Muscle layer of colon (tissue), 2 donors: Measurements from ENCODE around the gene RYR2.

Experiments used
- H3K27ac ChIP-seq: one replicate; pipeline ENCODE4 v1.7.0; 2013; ENCODE audit warnings: low read depth, mild to moderate bottlenecking, low read length, moderate library complexity
- H3K27me3 ChIP-seq, 2 donors: one replicate each; pipeline ENCODE4 v1.7.0; 2013; ENCODE audit warnings: low read length in 2 of 2, mild to moderate bottlenecking in 2 of 2; ENCODE audit not compliant: insufficient read depth in 2 of 2, control insufficient read depth in 1 of 2
- H3K36me3 ChIP-seq: one replicate; pipeline ENCODE4 v1.7.0; 2013; ENCODE audit warnings: mild to moderate bottlenecking, low read length; ENCODE audit not compliant: insufficient read depth
- H3K4me1 ChIP-seq: one replicate; pipeline ENCODE4 v1.7.0; 2013; ENCODE audit warnings: mild to moderate bottlenecking, low read length; ENCODE audit not compliant: insufficient read depth
- H3K4me3 ChIP-seq, 2 donors: one replicate each; pipeline ENCODE4 v1.7.0; 2013; ENCODE audit warnings: low read length in 2 of 2, low read depth in 1 of 2, mild to moderate bottlenecking in 1 of 2, moderate library complexity in 1 of 2
- H3K9ac ChIP-seq: one replicate; pipeline ENCODE4 v1.7.0; 2013; ENCODE audit warnings: low read length
- H3K9me3 ChIP-seq: one replicate; pipeline ENCODE4 v1.7.0; 2013; ENCODE audit warnings: mild to moderate bottlenecking, low read length
- donor health status: abdominal sarcoma.
- donor health status: Adenocarcinoma of cecum.

RYR2 gene

GRCh38 chr1:237048803-237049202 is 6.8 kb downstream of the RYR2 start:
- no peak overlapping the region for H3K9ac ChIP-seq
- H3K36me3 ChIP-seq, result no peaks in the 10 kb centered on the region
- no peak overlapping the region for H3K4me3 ChIP-seq
- H3K27me3 ChIP-seq, result no peaks in the 10 kb centered on the region
- no peaks in the 10 kb centered on the region for H3K4me1 ChIP-seq
- H3K9me3 ChIP-seq, result no peaks in the 10 kb centered on the region
- H3K27ac ChIP-seq, result no peak overlapping the region

- Histone ChIP-seq H3K4me3 (no peak overlapping the region), H3K4me1 (no peaks in the 10 kb centered on the region), H3K27me3 (no peaks in the 10 kb centered on the region), H3K9ac (no peak overlapping the region), H3K9me3 (no peaks in the 10 kb centered on the region), H3K27ac (no peak overlapping the region), H3K36me3 (no peaks in the 10 kb centered on the region)
These were observed 8.2 kb downstream of the RYR2 start for GRCh38 chr1:237050185-237050584.

GRCh38 chr1:237050915-237051314 is 8.9 kb downstream of the RYR2 start:
- H3K4me1 ChIP-seq, result no peaks in the 10 kb centered on the region

GRCh38 chr1:237054313-237054712 is 12.3 kb downstream of the RYR2 start:
- H3K9ac ChIP-seq, result no peak overlapping the region
- H3K9me3 ChIP-seq, result no peaks in the 10 kb centered on the region
- H3K27me3 ChIP-seq, result no peaks in the 10 kb centered on the region
- H3K27ac ChIP-seq, result no peak overlapping the region
- H3K36me3 ChIP-seq, result no peaks in the 10 kb centered on the region
- H3K4me3 ChIP-seq, result no peak overlapping the region
- no peaks in the 10 kb centered on the region for H3K4me1 ChIP-seq

More at GRCh38 chr1:237050915-237051314, 8.9 kb downstream of the RYR2 start:
- Histone ChIP-seq H3K27me3 (no peaks in the 10 kb centered on the region), H3K9me3 (no peaks in the 10 kb centered on the region), H3K27ac (no peak overlapping the region), H3K9ac (no peak overlapping the region), H3K36me3 (no peaks in the 10 kb centered on the region), H3K4me3 (no peak overlapping the region)

GRCh38 chr1:237058470-237058869 is 16.5 kb downstream of the RYR2 start:
- Histone ChIP-seq H3K9me3 (no peaks in the 10 kb centered on the region), H3K27ac (no peak overlapping the region), H3K9ac (no peak overlapping the region), H3K4me3 (no peak overlapping the region), H3K27me3 (no peaks in the 10 kb centered on the region), H3K36me3 (no peaks in the 10 kb centered on the region), H3K4me1 (no peaks in the 10 kb centered on the region)

GRCh38 chr1:237059244-237059643 is 17.3 kb downstream of the RYR2 start:
- H3K9ac ChIP-seq, result no peak overlapping the region
- no peaks in the 10 kb centered on the region for H3K9me3 ChIP-seq
- no peaks in the 10 kb centered on the region for H3K36me3 ChIP-seq
- no peak overlapping the region for H3K27ac ChIP-seq
- H3K4me1 ChIP-seq, result no peaks in the 10 kb centered on the region
- H3K4me3 ChIP-seq, result no peak overlapping the region
- no peaks in the 10 kb centered on the region for H3K27me3 ChIP-seq

GRCh38 chr1:237062976-237063375 is 21.0 kb downstream of the RYR2 start:
- H3K9ac ChIP-seq, result no peak overlapping the region
- no peaks in the 10 kb centered on the region for H3K36me3 ChIP-seq
- no peak overlapping the region for H3K27ac ChIP-seq
- H3K4me3 ChIP-seq, result no peak overlapping the region
- no peaks in the 10 kb centered on the region for H3K27me3 ChIP-seq
- no peaks in the 10 kb centered on the region for H3K9me3 ChIP-seq
- no peaks in the 10 kb centered on the region for H3K4me1 ChIP-seq

GRCh38 chr1:237065903-237066302 is 23.9 kb downstream of the RYR2 start:
- H3K27ac ChIP-seq, result no peak overlapping the region
- no peaks in the 10 kb centered on the region for H3K4me1 ChIP-seq
- H3K36me3 ChIP-seq, result no peaks in the 10 kb centered on the region
- no peak overlapping the region for H3K4me3 ChIP-seq
- H3K9me3 ChIP-seq, result no peaks in the 10 kb centered on the region
- no peak overlapping the region for H3K9ac ChIP-seq
- no peaks in the 10 kb centered on the region for H3K27me3 ChIP-seq

- Histone ChIP-seq H3K36me3 (no peaks in the 10 kb centered on the region), H3K27ac (no peak overlapping the region), H3K4me1 (no peaks in the 10 kb centered on the region), H3K9ac (no peak overlapping the region), H3K4me3 (no peak overlapping the region), H3K9me3 (no peaks in the 10 kb centered on the region), H3K27me3 (no peaks in the 10 kb centered on the region)
These were observed 28.5 kb downstream of the RYR2 start for GRCh38 chr1:237070519-237070918.

- no peaks in the 10 kb centered on the region for H3K36me3 ChIP-seq
- no peaks in the 10 kb centered on the region for H3K4me1 ChIP-seq
- no peaks in the 10 kb centered on the region for H3K9me3 ChIP-seq
- no peak overlapping the region for H3K4me3 ChIP-seq
- no peak overlapping the region for H3K9ac ChIP-seq
- H3K27ac ChIP-seq, result no peak overlapping the region
- H3K27me3 ChIP-seq, result no peaks in the 10 kb centered on the region
These were observed 29.8 kb downstream of the RYR2 start for GRCh38 chr1:237071641-237072420.

- Histone ChIP-seq H3K9ac (no peak overlapping the region), H3K36me3 (no peaks in the 10 kb centered on the region), H3K4me3 (no peak overlapping the region), H3K4me1 (no peaks in the 10 kb centered on the region), H3K9me3 (no peaks in the 10 kb centered on the region), H3K27me3 (no peaks in the 10 kb centered on the region), H3K27ac (no peak overlapping the region)
These were observed 32.6 kb downstream of the RYR2 start for GRCh38 chr1:237074371-237075117.
